GM18507 (cell line): ENCODE results near the gene GRIN3B.

Experiments used
- DNase-seq: peaks from one replicate; pipeline ENCODE4 v3.0.0; 2011; ENCODE audit warnings: low read depth; ENCODE audit not compliant: insufficient read length; ENCODE audit errors: extremely low spot score
- FAIRE-seq: peaks from 2 replicates; lab custom pipeline; 2011; peaks lifted over from hg19 to GRCh38; lab: Jason Lieb, UNC

Gene GRIN3B

DNA sequence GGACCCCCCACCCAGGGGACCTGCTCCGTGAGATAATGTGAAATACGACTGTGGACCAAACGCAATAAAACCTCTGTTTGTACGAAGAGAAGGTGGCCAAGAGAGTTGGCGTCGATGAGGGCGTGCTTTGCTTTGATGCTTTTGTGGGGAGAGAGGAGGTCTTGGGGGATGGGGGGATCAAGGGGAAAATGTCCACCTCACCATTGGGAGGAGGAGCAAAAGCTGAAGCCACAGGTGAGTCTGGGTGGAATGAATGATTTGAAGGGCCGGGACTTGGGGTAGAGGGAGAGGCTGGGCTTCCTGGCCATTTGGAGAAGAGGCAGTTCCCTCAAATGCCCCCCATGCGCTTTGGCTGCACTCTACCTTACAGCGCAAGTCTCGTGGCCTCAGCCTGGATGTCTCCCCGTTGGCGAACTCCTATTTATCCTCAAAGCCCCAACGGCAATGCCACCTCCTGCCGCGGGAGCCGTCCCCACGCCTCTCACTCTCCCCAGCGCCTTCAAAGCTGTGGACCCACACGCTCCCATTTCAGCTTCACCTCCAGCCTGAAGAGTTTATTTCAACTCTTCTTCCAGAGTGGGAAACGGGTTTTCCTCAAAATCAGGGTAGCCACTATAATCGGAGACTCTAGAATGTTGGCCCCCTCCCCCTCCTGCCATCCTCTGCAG, 38.9 kb downstream of the GRIN3B start:
- DNase-seq: no peak
- FAIRE-seq: no peak

- DNase-seq (peak; percentile 75), FAIRE-seq (peak; percentile 97)
Observed at GRCh38 chr19:1039646-1040475, 39.6 kb downstream of the GRIN3B start, which contains the start of gene ABCA7. TSS of gene ABCA7 (plus strand) at chr19:1040107. CDS start at chr19:1041362, 1,255 bp downstream.

GRCh38 chr19:1040476-1041271, 40.5 kb downstream of the GRIN3B start:
- FAIRE-seq: peak; percentile 99
- DNase-seq: peak; percentile 94

GRCh38 chr19:1041272-1041834, 41.1 kb downstream of the GRIN3B start:
- FAIRE-seq (no peak), DNase-seq (no peak)

GRCh38 chr19:1041835-1042685, 41.8 kb downstream of the GRIN3B start:
- DNase-seq (no peak), FAIRE-seq (no peak)

- DNase-seq (no peak), FAIRE-seq (no peak)
Observed at GRCh38 chr19:1042689-1043511, 42.7 kb downstream of the GRIN3B start.

DNA sequence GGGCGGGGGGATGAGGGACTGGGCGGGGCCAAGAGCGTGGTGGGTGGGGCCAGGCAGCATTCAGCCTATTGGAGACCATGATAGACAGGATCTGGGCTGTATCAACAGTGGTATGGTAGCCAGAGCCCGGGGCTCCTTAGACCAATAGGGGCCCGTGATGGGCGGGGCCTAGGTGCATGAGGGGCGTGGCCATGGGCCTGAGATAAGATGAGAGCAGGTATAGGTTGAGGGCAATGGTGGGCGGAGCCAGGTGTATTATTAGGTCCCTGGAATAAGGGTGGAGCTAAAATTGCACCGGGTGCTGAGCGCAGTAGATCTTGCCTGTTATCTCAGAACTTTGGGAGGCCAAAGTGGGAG, 45.0 kb downstream of the GRIN3B start:
- FAIRE-seq (peak; percentile 24), DNase-seq (no peak)

DNA sequence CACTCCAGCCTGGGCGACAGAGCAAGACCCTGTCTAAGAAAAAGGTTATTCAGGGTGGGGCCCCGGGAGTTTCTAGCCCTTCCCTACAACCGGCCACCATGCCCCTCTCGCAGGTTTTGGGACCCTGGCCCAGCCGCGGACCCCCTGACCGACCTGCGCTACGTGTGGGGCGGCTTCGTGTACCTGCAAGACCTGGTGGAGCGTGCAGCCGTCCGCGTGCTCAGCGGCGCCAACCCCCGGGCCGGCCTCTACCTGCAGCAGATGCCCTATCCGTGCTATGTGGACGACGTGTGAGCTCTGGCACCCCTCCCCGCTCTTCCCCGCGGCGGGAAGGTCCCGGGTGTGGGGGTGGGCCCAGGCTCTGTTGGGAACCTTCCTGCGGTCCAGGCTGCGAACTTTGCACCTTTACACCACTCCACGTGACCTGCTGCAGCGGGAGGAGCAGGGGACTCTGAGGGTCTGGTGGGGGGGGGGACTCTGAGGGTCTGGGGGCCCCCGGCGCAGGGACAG, 46.0 kb downstream of the GRIN3B start:
- DNase-seq (no peak), FAIRE-seq (no peak)

GRCh38 chr19:1046836-1047695, 46.8 kb downstream of the GRIN3B start:
- FAIRE-seq (no peak), DNase-seq (no peak)

GRCh38 chr19:1047696-1048147, 47.5 kb downstream of the GRIN3B start:
- FAIRE-seq: no peak

GRCh38 chr19:1049106-1049505, 48.9 kb downstream of the GRIN3B start:
- no peak for DNase-seq
- no peak for FAIRE-seq

More at GRCh38 chr19:1047696-1048147, 47.5 kb downstream of the GRIN3B start:
- no peak for DNase-seq

- FAIRE-seq (no peak), DNase-seq (no peak)
Observed at GRCh38 chr19:1049800-1050199, 49.6 kb downstream of the GRIN3B start.

DNA sequence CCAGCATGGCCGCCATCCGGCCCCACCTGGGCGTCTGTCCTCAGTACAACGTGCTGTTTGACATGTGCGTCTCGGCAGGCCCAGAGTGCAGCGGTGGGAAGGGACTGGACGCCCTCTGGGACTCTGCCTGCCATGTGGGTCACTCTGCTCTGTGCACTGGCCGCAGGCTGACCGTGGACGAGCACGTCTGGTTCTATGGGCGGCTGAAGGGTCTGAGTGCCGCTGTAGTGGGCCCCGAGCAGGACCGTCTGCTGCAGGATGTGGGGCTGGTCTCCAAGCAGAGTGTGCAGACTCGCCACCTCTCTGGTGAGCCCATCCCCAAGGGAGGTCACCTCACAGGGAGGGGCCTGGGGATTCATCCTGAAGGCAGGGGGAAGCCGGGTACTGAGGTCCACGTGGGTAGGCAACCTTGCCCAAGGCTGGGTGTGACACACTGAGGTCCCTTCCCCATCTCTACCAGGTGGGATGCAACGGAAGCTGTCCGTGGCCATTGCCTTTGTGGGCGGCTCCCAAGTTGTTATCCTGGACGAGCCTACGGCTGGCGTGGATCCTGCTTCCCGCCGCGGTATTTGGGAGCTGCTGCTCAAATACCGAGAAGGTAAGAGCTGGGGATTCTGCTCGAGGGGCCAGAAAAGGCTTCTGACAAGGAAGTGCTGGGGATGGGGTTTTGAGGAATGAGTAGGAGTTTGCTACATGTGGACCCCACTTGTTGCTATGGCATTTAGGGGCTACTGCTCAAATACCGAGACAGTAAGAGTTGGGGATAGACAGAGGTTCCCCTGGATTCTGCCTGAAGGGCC, 51.0 kb downstream of the GRIN3B start:
- no peak for FAIRE-seq
- DNase-seq: no peak

DNA sequence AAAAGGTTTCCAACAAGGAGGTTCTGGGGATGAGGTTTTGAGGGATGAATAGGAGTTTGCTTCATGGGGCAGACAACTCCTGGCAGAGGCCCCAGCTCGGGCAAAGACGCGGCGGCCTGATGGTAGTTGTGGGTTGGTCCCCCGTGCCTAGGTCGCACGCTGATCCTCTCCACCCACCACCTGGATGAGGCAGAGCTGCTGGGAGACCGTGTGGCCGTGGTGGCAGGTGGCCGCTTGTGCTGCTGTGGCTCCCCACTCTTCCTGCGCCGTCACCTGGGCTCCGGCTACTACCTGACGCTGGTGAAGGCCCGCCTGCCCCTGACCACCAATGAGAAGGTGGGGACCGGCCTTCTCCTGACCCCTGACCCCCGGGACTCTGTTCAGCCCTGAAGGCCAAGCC, 51.6 kb downstream of the GRIN3B start:
- DNase-seq (no peak), FAIRE-seq (no peak)

- DNase-seq (no peak), FAIRE-seq (no peak)
Observed at GRCh38 chr19:1052349-1052975, 52.2 kb downstream of the GRIN3B start.
